GM12878 (cell line): ENCODE measurements around the gene DERL2. TPM values are rescaled to one million over a fixed set of nuclear protein-coding genes. Genes with fewer than 3 reads are reported as not detected.
"Not testable (repeated sequence)": the region's sequence is repeated elsewhere in the genome, so short reads cannot be mapped to it uniquely, and the experiment has no call there.

Source experiments
- ATAC-seq: fragments of 200-7000 bp; cut with Tn5 transposase; 3 replicates; pipeline ENCODE4 v1.9.1; 2020; ENCODE audit warnings: mild to moderate bottlenecking, moderate library complexity
- BruUV-seq: library from RNA; stranded (reverse); fragments of 400-500 nt; replicated peaks from 2 replicates; lab custom pipeline; 2021; lab: Mats Ljungman, UMichigan
- CTCF ChIA-PET: fragments of 300-600 bp; sonication (Branson Sonifier 250); formaldehyde crosslinking; extraction: SDS; loops from one replicate; lab custom pipeline; 2021; ENCODE audit warnings: inconsistent platforms; lab: Yijun Ruan, JAX
- POLR2A ChIA-PET: fragments of 350-600 bp; formaldehyde crosslinking; extraction: SDS; loops from one replicate; lab custom pipeline; 2021; ENCODE audit warnings: inconsistent platforms; lab: Charles Lee
- RAD21 ChIA-PET: fragments of 300-600 bp; sonication (Branson Sonifier 250); formaldehyde crosslinking; loops from one replicate; lab custom pipeline; 2023; ENCODE audit warnings: antibody characterized with exemption; ENCODE audit not compliant: unreplicated experiment; lab: Charles Lee
- SMC1A ChIA-PET: fragments of 300-600 bp; sonication (Branson Sonifier 250); formaldehyde crosslinking; loops from one replicate; lab custom pipeline; 2023; ENCODE audit not compliant: unreplicated experiment, uncharacterized antibody; lab: Charles Lee
- DNase-seq: peaks from one replicate; pipeline ENCODE4 v3.0.0-alpha.2; 2011; ENCODE audit warnings: low read depth, low spot score
- FAIRE-seq: peaks from 3 replicates; lab custom pipeline; 2011; peaks lifted over from hg19 to GRCh38; lab: Jason Lieb, UNC
- H2AFZ ChIP-seq: 2 replicates; pipeline ENCODE4 v1.6.0; 2011; ENCODE audit warnings: low read depth, low read length, control low read depth; ENCODE audit not compliant: control insufficient read depth
- H3K27ac ChIP-seq: 2 replicates; pipeline ENCODE4 v1.5.1; 2011; ENCODE audit warnings: control low read depth; ENCODE audit not compliant: control insufficient read depth, insufficient read depth
- H3K27me3 ChIP-seq, 2 experiments: replicated peaks in 1 of 2; 2 replicates each; pipeline versions ENCODE4 v1.6.0 to v1.6.1; 2011; ENCODE audit warnings: low read length in 1 of 2; ENCODE audit not compliant: control insufficient read depth in 2 of 2, insufficient read depth in 2 of 2
- H3K36me3 ChIP-seq, 2 experiments: 2 replicates each; pipeline ENCODE4 v1.5.1; 2011; ENCODE audit warnings: low read length in 1 of 2; ENCODE audit not compliant: control insufficient read depth in 2 of 2, insufficient read depth in 2 of 2
- H3K4me1 ChIP-seq: 2 replicates; pipeline ENCODE4 v1.6.1; 2011; ENCODE audit warnings: mild to moderate bottlenecking, low read length, moderate library complexity, mixed read lengths; ENCODE audit not compliant: control insufficient read depth, insufficient read depth
- H3K4me2 ChIP-seq: 2 replicates; pipeline ENCODE4 v1.6.0; 2011; ENCODE audit warnings: control low read depth; ENCODE audit not compliant: control insufficient read depth, insufficient read depth
- H3K4me3 ChIP-seq: fragments of 200-600 bp; sonication (generic); 2 replicates; pipeline ENCODE4 v1.5.1; 2016
- H3K79me2 ChIP-seq: 2 replicates; pipeline ENCODE4 v1.6.0; 2011; ENCODE audit warnings: low read length; ENCODE audit not compliant: control insufficient read depth, insufficient read depth
- H3K9ac ChIP-seq: 2 replicates; pipeline ENCODE4 v1.8.0; 2011; ENCODE audit warnings: low read length, control low read depth, mixed read lengths; ENCODE audit not compliant: control insufficient read depth, insufficient read depth
- H3K9me3 ChIP-seq: replicated peaks from 3 replicates; pipeline ENCODE4 v1.5.1; 2011; ENCODE audit warnings: mild to moderate bottlenecking, low read length; ENCODE audit not compliant: control insufficient read depth, insufficient read depth
- H4K20me1 ChIP-seq: 2 replicates; pipeline ENCODE4 v1.6.0; 2011; ENCODE audit not compliant: control insufficient read depth, insufficient read depth
- HSF1 ChIP-seq: fragments of 150-350 bp; IDR thresholded peaks from 2 replicates; pipeline ENCODE4 v1.6.1; 2014; ENCODE audit warnings: mild to moderate bottlenecking, low read depth, low read length
- MTA3 ChIP-seq: IDR thresholded peaks from 2 replicates; pipeline ENCODE4 v1.6.1; 2012; ENCODE audit warnings: low read length, inconsistent platforms, borderline replicate concordance
- WGBS: methylation state at CpG from one replicate; pipeline ENCODE4 v1.1.6; 2016; ENCODE audit warnings: low lambda C conversion rate; ENCODE audit not compliant: insufficient replicate concordance, insufficient coverage; ENCODE audit errors: missing lambda C conversion rate; 5-methylcytosine and 5-hydroxymethylcytosine counted together
- in situ Hi-C: fragments of 300-500 bp; cut with MboI; formaldehyde crosslinking; loops from 9 replicates; pipeline ENCODE4 v1.14.3; 2018; ENCODE audit warnings: mixed read lengths
- intact Hi-C: fragments of 100-400 bp; cut with micrococcal nuclease; formaldehyde crosslinking; loops from one replicate; pipeline ENCODE4 v1.14.2; 2022; ENCODE audit not compliant: unreplicated experiment
- polyA plus RNA-seq, 11 experiments: library from polyadenylated mRNA; depleted of rRNA in 4 of 11; unstranded in 6 of 11; stranded (reverse) in 5 of 11; fragments of >200 nt; fragmentation: Nextera tagmentation in 4 of 11; fragmentation: Illumina TruSeq in 1 of 11; extraction: Ambion mirVana in 4 of 11; extraction: Trizol in 1 of 11; gene quantifications; 1 replicate in 1 of 11; 2 replicates in 10 of 11; pipeline versions ENCODE4 v1.2.1 to v1.2.3, GENCODE V29; 2011 to 2016; ENCODE audit warnings: inconsistent platforms in 2 of 11, missing spikeins in 2 of 11, low read depth in 1 of 11
- total RNA-seq, 4 experiments: library from RNA; depleted of rRNA in 3 of 4; stranded (reverse); fragments of >200 nt in 3 of 4; fragmentation: Illumina TruSeq in 1 of 4; extraction: Trizol in 1 of 4; gene quantifications; 2 replicates each; pipeline versions ENCODE4 v1.2.1 to v1.2.3, GENCODE V29; 2013 to 2021

DERL2 gene
- total and polyA plus RNA-seq, 10 of the 15 experiments (the other 5 are each of a cell fraction or from before 2014, with no cell fraction given), result 40.5 to 236 (median 69.3) TPM

GRCh38 chr17:5431234-5431633 is 54.7 kb downstream of the DERL2 start:
- in situ Hi-C loops, intact Hi-C loops, H3K27ac ChIP-seq, H4K20me1 ChIP-seq, H2AFZ ChIP-seq, CTCF ChIA-PET, H3K9ac ChIP-seq, H3K4me3 ChIP-seq, DNase-seq, H3K9me3 ChIP-seq, ATAC-seq, H3K79me2 ChIP-seq, H3K27me3 ChIP-seq, POLR2A ChIA-PET, SMC1A ChIA-PET, FAIRE-seq, H3K4me2 ChIP-seq, H3K4me1 ChIP-seq: not testable (repeated sequence)
- H3K36me3 ChIP-seq, result peaks cover 29 to 37% of the 10 kb centered on the region in 2 experiments
- 100% methylated on average over 5 of the region's 5 CpGs for WGBS
- TF ChIP-seq MTA3, result 0 out of 2 replicates have a peak, but pooled peaks have one; percentile 2
- TSS peak; percentile 22 for BruUV-seq
- RAD21 ChIA-PET, result interaction anchor here (0.7 to 1.6 kb wide), 2 partner anchors 12 to 1115 kb away, joined by 3 to 6 read pairs; partner anchors contain the start of gene NUP88

DNA sequence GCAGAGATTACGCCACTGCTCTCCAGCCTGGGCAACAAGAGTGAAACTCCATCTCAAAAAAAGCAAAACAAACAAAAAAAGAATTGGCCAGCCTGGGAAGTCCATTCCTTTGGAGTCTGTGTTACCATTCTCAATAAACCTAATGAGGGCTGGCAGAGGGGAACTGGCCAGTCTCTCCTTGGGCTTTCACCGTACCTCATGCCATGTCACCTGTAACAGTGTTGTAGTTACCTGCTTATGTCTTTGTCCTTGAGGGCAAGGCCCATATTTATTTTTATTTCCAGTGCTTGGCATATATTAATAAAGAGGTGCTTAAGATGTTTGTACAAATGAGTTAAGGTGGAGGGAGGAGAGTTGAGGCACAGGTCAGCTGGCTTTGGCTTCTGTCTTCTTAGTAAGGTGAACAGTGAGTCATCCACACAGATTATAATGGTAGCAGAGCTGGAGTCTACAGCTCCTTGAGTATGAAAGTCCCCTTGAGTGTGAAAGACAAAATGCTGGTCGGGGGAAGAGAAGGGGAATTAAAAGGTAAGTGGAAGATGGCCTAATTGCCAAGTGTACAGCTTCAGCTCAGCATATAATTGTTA is 55.5 kb downstream of the DERL2 start:
- H3K9me3 ChIP-seq, result no peaks in the 10 kb centered on the region
- BruUV-seq, result no TSS peak
- SMC1A ChIA-PET, result no interaction called here
- H3K4me2 ChIP-seq, result no peak overlapping the region
- H3K36me3 ChIP-seq, result peaks cover 33 to 42% of the 10 kb centered on the region in 2 experiments
- H3K4me1 ChIP-seq, result 0 out of 2 replicates have a peak, but pooled peaks cover 4% of the 10 kb centered on the region
- peaks cover 6% of the 10 kb centered on the region for H3K79me2 ChIP-seq
- in situ Hi-C loops, result no loop called here
- DNase-seq (no peak), ATAC-seq (no peak), FAIRE-seq (no peak)
- TF ChIP-seq HSF1, result no peak
- CTCF ChIA-PET, result interaction anchor here (0.6 to 2.5 kb wide), 2 partner anchors 9 to 698 kb away, joined by 3 to 14 read pairs; partner anchors contain the start of gene C1QBP
- no peak overlapping the region for H2AFZ ChIP-seq
- H3K27ac ChIP-seq, result no peak overlapping the region
- H4K20me1 ChIP-seq, result no peaks in the 10 kb centered on the region; the same call in 1 of the 2 replicates
- POLR2A ChIA-PET, result no interaction called here
- 89% methylated on average over 3 of the region's 3 CpGs for WGBS
- H3K27me3 ChIP-seq, result no peaks in the 10 kb centered on the region
- no peak overlapping the region for H3K4me3 ChIP-seq
- RAD21 ChIA-PET, result interaction anchor here (0.7 to 1.6 kb wide), 2 partner anchors 11 to 1115 kb away, joined by 3 to 6 read pairs; partner anchors contain the start of gene NUP88
- intact Hi-C loops, result no loop called here
- H3K9ac ChIP-seq, result no peak overlapping the region
